PC-3 (cell line): Measurements from ENCODE around the gene CEMP1. TPM values are rescaled to one million over a fixed set of nuclear protein-coding genes. Genes with fewer than 3 reads are reported as not detected.

Source experiments
- ATAC-seq: fragments of 200-7000 bp; cut with Tn5 transposase; 2 replicates; pipeline ENCODE4 v1.9.1; 2020; ENCODE audit warnings: mild to moderate bottlenecking, moderate library complexity
- BruUV-seq: library from RNA; stranded (reverse); fragments of 400-500 nt; replicated peaks from 2 replicates; lab custom pipeline; 2021; lab: Mats Ljungman, UMichigan
- CTCF ChIA-PET: fragments of 300-600 bp; sonication (Branson Sonifier 250); formaldehyde crosslinking; loops from one replicate; lab custom pipeline; 2022; ENCODE audit warnings: antibody characterized with exemption; lab: Charles Lee
- POLR2A ChIA-PET: fragments of 300-600 bp; sonication (Branson Sonifier 250); formaldehyde crosslinking; loops from one replicate; lab custom pipeline; 2022; ENCODE audit warnings: antibody characterized with exemption; ENCODE audit not compliant: unreplicated experiment; lab: Charles Lee
- DNase-seq: peaks from one replicate; pipeline ENCODE4 v3.0.0-alpha.2; 2015
- H2AFZ ChIP-seq: fragments of 300-600 bp; sonication (generic); 2 replicates; pipeline ENCODE4 v1.6.0; 2016; ENCODE audit warnings: antibody characterized with exemption, low read length
- H3F3A ChIP-seq: fragments of 300-600 bp; sonication (generic); one replicate; pipeline ENCODE4 v1.6.0; 2017; ENCODE audit warnings: antibody characterized with exemption, low read length, control low read depth, mild to moderate bottlenecking; ENCODE audit not compliant: unreplicated experiment
- H3K27ac ChIP-seq: fragments of 300-600 bp; sonication (generic); 2 replicates; pipeline ENCODE4 v1.5.1; 2016; ENCODE audit warnings: mild to moderate bottlenecking, low read length
- H3K27me3 ChIP-seq: fragments of 300-600 bp; sonication (generic); 2 replicates; pipeline ENCODE4 v1.6.1; 2016; ENCODE audit warnings: low read length, mixed read lengths
- H3K36me3 ChIP-seq: fragments of 300-600 bp; sonication (generic); 2 replicates; pipeline ENCODE4 v1.6.1; 2016; ENCODE audit warnings: low read depth, mixed run types, low read length, mixed read lengths
- H3K4me1 ChIP-seq: fragments of 300-600 bp; sonication (generic); 2 replicates; pipeline ENCODE4 v1.5.1; 2016; ENCODE audit warnings: low read length; ENCODE audit not compliant: insufficient read depth
- H3K4me2 ChIP-seq: fragments of 300-600 bp; sonication (generic); 2 replicates; pipeline ENCODE4 v1.6.0; 2016; ENCODE audit warnings: low read length
- H3K4me3 ChIP-seq: fragments of 300-600 bp; sonication (generic); 2 replicates; pipeline ENCODE4 v1.5.1; 2016; ENCODE audit warnings: mild to moderate bottlenecking, low read length, mixed read lengths
- H3K79me2 ChIP-seq: fragments of 300-600 bp; sonication (generic); 2 replicates; pipeline ENCODE4 v1.6.1; 2017; ENCODE audit warnings: low read length, mixed read lengths
- H3K9ac ChIP-seq: fragments of 300-600 bp; sonication (generic); 2 replicates; pipeline ENCODE4 v1.6.0; 2016; ENCODE audit warnings: mild to moderate bottlenecking, low read length
- H3K9me2 ChIP-seq: fragments of 300-600 bp; sonication (generic); replicated peaks from 2 replicates; pipeline ENCODE4 v1.6.1; 2016; ENCODE audit warnings: mixed run types, low read length, mixed read lengths
- H3K9me3 ChIP-seq: fragments of 300-600 bp; sonication (generic); 2 replicates; pipeline ENCODE4 v1.6.1; 2016; ENCODE audit warnings: low read length, mixed read lengths
- H4K20me1 ChIP-seq: fragments of 300-600 bp; sonication (generic); 2 replicates; pipeline ENCODE4 v1.6.1; 2016; ENCODE audit warnings: low read length, mixed read lengths
- CTCF ChIP-seq: fragments of 300-600 bp; sonication (generic); conservative IDR thresholded peaks from 2 replicates; pipeline ENCODE4 v1.5.1; 2017; ENCODE audit warnings: antibody characterized with exemption, low read depth, mild to moderate bottlenecking, low read length
- EZH2 ChIP-seq: fragments of 300-600 bp; sonication (generic); IDR thresholded peaks from one replicate; pipeline ENCODE4 v1.6.1; 2017; ENCODE audit warnings: antibody characterized with exemption, mild to moderate bottlenecking, low read length; ENCODE audit not compliant: unreplicated experiment
- EZH2phosphoT487 ChIP-seq: fragments of 300-600 bp; sonication (generic); IDR thresholded peaks from 2 replicates; pipeline ENCODE4 v1.6.1; 2018; ENCODE audit warnings: mild to moderate bottlenecking, antibody characterized with exemption, low read length, borderline replicate concordance
- intact Hi-C: fragments of 100-400 bp; cut with micrococcal nuclease; formaldehyde crosslinking; loops from 2 replicates; pipeline ENCODE4 v1.9.0; 2023
- total RNA-seq: library from RNA; depleted of rRNA; stranded (reverse); fragments of >200 nt; gene quantifications from 2 replicates; pipeline ENCODE4 v1.2.3, GENCODE V29; 2014

CEMP1 gene
- total RNA-seq, 1 experiment from 2014 or later = not detected

GRCh38 chr16:2515180-2515851 is 15.9 kb downstream of the CEMP1 start:
- no peaks in the 10 kb centered on the region for H3K36me3 ChIP-seq
- H3K4me2 ChIP-seq = peak overlapping the region; percentile 99
- intact Hi-C loops = no loop called here
- peaks cover 57% of the 10 kb centered on the region for H3K79me2 ChIP-seq
- peak overlapping the region; percentile 81 for H3K4me3 ChIP-seq
- peaks cover 30% of the 10 kb centered on the region for H3K4me1 ChIP-seq
- H3K9me2 ChIP-seq = no peaks in the 10 kb centered on the region
- ATAC-seq (no peak), DNase-seq (no peak)
- TF ChIP-seq EZH2phosphoT487 = no peak
- TF ChIP-seq CTCF = no peak
- TF ChIP-seq EZH2 = no peak
- no peaks in the 10 kb centered on the region for H3F3A ChIP-seq
- H3K27ac ChIP-seq = no peak overlapping the region
- H3K9me3 ChIP-seq = no peaks in the 10 kb centered on the region
- ChIA-PET CTCF (no interaction called here), POLR2A (no interaction called here)
- peak overlapping the region; percentile 90 for H3K9ac ChIP-seq
- H3K27me3 ChIP-seq = no peaks in the 10 kb centered on the region
- no peak overlapping the region for H2AFZ ChIP-seq
- peaks cover 40% of the 10 kb centered on the region for H4K20me1 ChIP-seq
- TSS peak; percentile 42 for BruUV-seq

- H3K4me2 ChIP-seq = peak overlapping the region; percentile 99
- TF ChIP-seq EZH2 (no peak), CTCF (no peak), EZH2phosphoT487 (no peak)
- H3K9ac ChIP-seq = peak overlapping the region; percentile 90
- no peaks in the 10 kb centered on the region for H3K9me2 ChIP-seq
- H4K20me1 ChIP-seq = peaks cover 40% of the 10 kb centered on the region
- H2AFZ ChIP-seq = no peak overlapping the region
- H3K4me1 ChIP-seq = peaks cover 30% of the 10 kb centered on the region
- no peaks in the 10 kb centered on the region for H3K9me3 ChIP-seq
- H3K4me3 ChIP-seq = peak overlapping the region; percentile 81
- CTCF ChIA-PET = no interaction called here
- intact Hi-C loops = no loop called here
- no TSS peak for BruUV-seq
- no peak for DNase-seq
- POLR2A ChIA-PET = no interaction called here
- H3K27ac ChIP-seq = peak overlapping the region; percentile 55; the same call in 1 of the 2 replicates
- no peaks in the 10 kb centered on the region for H3F3A ChIP-seq
- peaks cover 57% of the 10 kb centered on the region for H3K79me2 ChIP-seq
- no peaks in the 10 kb centered on the region for H3K27me3 ChIP-seq
- ATAC-seq = no peak
- H3K36me3 ChIP-seq = no peaks in the 10 kb centered on the region
These were observed 16.7 kb downstream of the CEMP1 start for GRCh38 chr16:2514333-2515179.
